Glomerular endothelial cell (primary cell): ENCODE results near the gene TBK1. TPM values are rescaled to one million over a fixed set of nuclear protein-coding genes. Genes with fewer than 3 reads are reported as not detected.
"Not testable (repeated sequence)": the region's sequence is repeated elsewhere in the genome, so short reads cannot be mapped to it uniquely, and the experiment has no call there.

Experiments used
- DNase-seq: peaks from one replicate; pipeline ENCODE4 v3.0.0-alpha.2; 2011; ENCODE audit warnings: low read depth, low spot score; ENCODE audit errors: extremely low read depth
- total RNA-seq: library from RNA; depleted of rRNA; stranded (reverse); fragments of >200 nt; gene quantifications from 2 replicates; pipeline ENCODE4 v1.2.3, GENCODE V29; 2015

TBK1 gene
- total RNA-seq, 1 donor from 2014 or later = 35.2 TPM

- DNase-seq = no peak
Measured at GRCh38 chr12:64494998-64495729, 43.2 kb downstream of the TBK1 start.

GRCh38 chr12:64496839-64497400, 45.0 kb downstream of the TBK1 start:
- DNase-seq = no peak

GRCh38 chr12:64497484-64497883, 45.6 kb downstream of the TBK1 start:
- no peak for DNase-seq

DNA sequence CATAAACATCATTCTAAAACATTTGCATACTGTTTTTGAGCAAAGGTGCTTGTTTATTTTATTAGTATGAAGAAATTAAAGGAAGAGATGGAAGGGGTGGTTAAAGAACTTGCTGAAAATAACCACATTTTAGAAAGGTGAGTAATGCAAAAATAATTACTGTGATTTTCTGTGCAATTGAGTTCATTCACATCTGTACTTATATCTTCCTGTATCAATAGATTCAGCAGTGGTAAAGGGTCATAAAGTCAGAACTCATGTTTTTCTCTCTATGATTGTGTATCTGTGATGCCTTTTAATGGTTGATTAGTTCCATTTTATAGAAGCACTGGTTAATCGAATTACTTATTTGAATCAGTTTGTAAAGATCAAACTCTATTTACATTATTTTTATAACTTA, 46.0 kb downstream of the TBK1 start:
- DNase-seq = no peak

DNA sequence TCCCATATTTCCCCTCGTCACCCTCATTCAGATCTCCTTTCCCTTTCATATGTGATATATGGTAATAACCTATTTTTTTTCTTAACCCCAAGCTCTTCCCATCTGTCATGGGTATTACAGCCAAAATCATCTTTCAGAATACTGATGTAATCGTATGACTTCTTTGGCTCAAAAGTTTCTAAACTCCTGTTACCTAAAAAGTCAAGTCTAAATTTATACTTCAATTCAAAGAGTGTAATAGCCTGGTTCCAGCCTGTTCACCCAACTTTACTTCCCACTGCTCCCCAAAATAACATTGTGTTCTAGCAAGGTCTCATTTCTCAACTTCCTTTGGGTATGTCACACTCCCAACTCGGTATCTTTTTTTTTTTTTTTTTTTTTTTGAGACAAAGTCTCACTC, 48.5 kb downstream of the TBK1 start:
- no peak for DNase-seq

DNA sequence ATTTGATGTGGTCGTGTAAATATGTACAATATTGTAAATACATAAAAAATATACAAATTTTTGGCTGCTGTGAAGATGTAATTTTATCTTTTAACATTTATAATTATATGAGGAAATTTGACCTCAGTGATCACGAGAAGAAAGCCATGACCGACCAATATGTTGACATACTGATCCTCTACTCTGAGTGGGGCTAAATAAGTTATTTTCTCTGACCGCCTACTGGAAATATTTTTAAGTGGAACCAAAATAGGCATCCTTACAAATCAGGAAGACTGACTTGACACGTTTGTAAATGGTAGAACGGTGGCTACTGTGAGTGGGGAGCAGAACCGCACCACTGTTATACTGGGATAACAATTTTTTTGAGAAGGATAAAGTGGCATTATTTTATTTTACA, 49.6 kb downstream of the TBK1 start:
- DNase-seq = no peak

DNA sequence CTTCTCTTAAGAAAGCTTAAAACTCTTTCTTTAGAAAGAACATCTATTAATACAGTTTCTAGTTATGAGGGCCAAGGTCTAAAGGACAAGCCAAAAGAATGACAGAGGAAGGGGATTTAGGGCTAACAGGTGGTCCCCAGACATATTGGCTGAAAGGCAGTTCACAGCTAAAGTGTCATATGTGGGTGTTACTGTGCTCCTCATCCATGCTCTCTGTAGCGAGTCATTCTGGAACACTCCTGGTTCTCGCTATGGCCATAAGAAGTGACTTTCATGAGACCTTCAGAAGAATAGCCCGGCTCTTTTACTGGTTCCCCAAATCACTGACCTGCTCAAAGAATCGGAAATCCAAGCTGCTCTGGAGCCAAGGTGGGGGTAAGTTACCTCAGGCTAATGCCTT, 55.0 kb downstream of the TBK1 start:
- no peak for DNase-seq

- DNase-seq = no peak
Measured at GRCh38 chr12:64510667-64511066, 58.7 kb downstream of the TBK1 start.

- no peak for DNase-seq
Measured at GRCh38 chr12:64518396-64518795, 66.5 kb downstream of the TBK1 start.

DNA sequence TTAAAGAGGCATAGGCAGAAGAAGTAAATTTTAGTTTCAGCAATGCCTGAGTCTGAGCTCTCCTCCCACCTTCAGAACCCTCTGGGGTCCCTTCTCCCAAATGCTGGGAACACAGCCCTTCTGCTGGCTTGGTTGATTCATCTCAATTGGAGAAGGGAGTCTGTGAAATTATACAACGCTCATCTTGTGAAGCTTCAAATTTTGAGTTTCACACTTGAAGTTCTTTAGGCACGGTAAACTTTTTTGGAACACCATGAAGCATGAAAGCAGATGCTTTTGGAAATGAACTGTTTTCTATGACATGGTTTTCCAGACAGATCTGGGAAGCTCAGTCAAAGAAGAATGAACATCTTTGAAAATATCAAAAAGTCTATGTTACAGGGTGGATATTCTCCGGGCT, 69.9 kb downstream of the TBK1 start:
- no peak for DNase-seq

DNA sequence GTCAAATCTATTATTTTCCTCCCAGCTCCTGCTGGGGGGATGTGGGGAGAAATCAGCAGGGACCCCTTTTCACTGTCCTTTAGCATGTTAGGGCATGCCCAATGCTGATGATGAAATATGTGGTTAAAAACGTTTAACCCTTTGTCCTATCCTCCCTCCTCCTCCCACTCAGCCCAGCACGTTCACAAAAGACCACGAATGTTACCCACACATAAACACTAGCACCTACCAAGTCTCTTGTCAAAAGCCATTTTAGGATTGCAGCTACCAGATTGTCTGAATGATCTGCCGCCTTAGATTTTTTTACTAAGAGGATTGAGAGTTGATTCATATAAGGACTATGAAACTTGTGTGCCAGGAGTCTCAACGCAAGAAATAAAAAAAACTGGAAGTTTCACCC, 70.4 kb downstream of the TBK1 start:
- no peak for DNase-seq

- no peak for DNase-seq
Measured at GRCh38 chr12:64522807-64523206, 70.9 kb downstream of the TBK1 start.

DNA sequence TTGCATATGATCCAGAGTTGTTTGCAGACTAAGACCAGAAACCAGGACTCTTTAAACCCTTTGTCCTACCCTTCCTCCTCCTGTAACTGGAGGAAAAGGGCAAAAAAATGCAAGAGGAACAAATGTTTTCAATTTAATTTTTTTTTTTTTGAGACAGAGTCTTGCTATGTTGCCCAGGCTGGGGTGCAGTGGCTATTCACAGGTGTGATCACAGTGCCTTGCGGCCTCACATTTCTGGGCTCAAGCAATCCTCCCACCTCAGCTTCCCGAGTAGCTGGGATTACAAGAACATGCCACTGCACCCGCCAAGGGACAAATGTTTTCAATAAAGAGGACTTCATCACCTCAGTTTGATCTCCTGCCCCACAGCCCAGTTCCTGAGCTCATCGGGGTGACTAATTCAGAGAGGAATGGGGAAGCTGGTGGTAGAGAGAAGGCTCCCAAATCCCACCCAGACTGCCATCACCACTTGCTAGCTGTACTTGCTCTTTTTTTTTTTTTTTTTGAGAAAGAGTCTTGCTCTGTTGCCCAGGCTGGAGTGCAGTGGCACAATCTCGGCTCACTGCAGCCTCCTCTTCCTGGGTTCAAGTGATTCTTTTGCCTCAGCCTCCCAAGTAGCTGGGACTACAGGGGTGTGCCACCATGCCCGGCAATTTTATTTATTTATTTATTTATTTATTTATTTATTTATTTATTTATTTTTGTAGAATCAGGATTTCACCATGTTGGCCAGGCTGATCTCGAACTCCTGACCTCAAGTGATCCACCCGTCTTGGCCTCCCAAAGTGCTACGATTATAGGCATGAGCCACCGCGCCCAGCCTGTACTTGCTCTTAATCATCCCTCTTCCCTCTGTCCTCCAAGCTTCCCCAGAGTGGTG, 71.9 kb downstream of the TBK1 start:
- not testable (repeated sequence) for DNase-seq

- no peak for DNase-seq
Measured at GRCh38 chr12:64525461-64526160, 73.7 kb downstream of the TBK1 start.

GRCh38 chr12:64526859-64527258, 74.9 kb downstream of the TBK1 start:
- no peak for DNase-seq

- DNase-seq = no peak
Measured at GRCh38 chr12:64528616-64529015, 76.7 kb downstream of the TBK1 start.

DNA sequence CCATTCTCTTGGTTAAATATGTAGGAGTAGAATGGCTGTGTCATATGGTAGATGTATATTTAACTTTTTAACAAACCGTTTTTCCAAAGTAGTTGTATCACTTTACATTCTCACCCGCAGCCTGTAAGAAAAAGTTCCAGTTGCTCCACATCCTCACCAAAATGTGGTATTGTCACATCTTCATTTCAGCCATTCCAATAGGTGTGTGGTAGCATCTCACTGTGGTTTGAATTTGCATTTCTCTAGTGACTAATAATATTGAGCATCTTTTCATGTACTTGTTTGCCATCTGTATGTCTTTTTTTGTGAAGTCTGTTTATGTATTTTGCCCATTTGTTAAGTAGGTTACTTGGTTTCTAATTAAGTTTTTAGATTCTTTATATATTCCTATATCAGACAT, 78.6 kb downstream of the TBK1 start:
- no peak for DNase-seq

- DNase-seq = no peak
Measured at GRCh38 chr12:64531665-64532334, 79.9 kb downstream of the TBK1 start.

DNA sequence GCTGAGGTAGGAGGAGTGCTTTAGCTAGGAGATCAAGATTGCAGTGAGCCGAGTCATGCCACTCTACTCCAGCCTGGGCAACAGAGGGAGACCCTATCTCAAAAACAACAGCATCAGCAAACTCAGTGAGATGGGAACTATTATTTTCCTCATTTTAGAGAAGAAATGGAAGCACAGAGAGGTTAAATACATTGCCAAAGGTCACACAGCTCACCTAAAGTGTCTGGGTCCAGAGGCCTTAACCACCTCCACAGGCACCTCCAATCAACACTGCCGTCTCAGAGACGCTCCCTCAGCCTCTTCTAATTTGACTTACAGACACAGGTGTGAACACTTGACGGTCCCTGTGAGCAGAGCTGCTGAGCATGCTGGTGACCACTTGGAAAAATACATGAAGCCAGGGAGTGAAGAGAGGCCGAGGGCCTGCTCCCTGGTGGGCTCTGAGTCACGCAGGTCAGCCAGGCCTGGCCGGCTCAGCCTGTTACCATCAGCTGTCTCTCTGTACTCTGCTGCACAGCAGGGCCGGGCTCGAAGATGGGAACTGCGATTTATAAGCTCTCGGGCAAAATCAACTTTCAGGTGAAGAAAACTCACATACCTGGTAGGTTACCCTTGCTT, 80.9 kb downstream of the TBK1 start:
- no peak for DNase-seq

DNA sequence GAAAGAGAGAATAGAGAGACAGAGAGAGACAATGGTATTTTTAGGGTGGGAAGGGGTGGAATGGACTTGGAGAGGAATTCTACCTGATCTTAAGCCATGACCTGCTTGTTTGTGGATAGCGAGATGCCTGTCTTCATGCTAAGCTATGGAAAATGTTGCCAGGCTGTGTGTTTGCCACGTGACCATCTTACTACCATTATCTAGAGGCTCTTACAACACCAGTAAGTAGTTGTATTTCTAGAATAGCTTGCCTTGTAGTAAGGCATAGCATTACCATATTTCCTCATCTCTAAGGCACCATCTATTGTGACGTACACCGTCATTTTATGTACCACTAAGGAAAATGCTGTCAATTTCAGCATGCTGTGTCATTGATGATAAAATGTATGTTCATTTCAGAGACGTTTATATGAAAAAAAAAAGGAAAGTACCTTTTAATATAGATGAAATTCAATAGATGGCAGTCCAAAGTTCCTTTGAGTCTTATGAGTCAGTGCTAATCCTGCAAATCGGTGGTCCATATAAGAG, 82.8 kb downstream of the TBK1 start:
- no peak for DNase-seq
